ENCODE data around the gene DYNLL2. TPM values are rescaled to one million over a fixed set of nuclear protein-coding genes. Genes with fewer than 3 reads are reported as not detected.
"Not testable (repeated sequence)": the region's sequence is repeated elsewhere in the genome, so short reads cannot be mapped to it uniquely, and the experiment has no call there.

DYNLL2 gene
- total and polyA plus RNA-seq, 3 experiments from 2014 or later = 1.4 to 41.0 (median 40.3) TPM

DNA sequence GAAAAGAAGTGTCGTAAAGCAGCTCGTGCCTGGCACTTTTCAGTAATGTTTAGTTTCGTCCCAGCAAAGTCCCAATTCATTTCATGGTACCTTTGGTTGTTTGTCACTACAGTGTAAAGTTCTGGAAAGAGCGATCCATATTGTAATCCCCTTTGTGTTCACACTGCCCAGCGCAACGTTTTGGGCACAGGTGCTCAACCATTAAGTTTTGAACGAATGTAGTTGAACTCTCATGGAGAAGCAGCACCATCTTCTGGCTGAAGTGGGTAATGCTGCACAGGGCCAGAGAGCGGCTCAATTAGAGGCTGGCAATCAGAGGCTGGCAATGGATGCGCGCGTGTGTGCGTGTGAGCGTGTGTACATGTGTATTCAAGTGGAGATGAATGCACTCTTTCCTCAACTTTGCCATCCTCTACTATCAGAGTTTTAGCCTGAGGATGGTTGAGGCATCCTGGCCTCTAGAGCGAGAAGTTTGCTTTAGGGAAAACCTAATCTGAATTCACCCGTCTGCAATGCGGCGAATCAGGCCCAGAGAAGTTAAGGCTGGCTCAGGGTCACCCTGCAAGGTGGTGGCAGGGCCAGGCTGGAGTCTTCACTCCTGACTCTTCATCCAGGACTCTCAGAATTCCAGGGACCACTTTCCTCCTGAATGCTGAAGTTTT is 29.9 kb downstream of the DYNLL2 start:
- H3K9me3 ChIP-seq (ENCODE audit: low read length) = no peaks in the 10 kb centered on the region
- Mint-ChIP-seq H3K4me1 (peaks cover 0 to 4% (median 1%) of the 10 kb centered on the region in 3 donors), H3K9me3 (no peaks in the 10 kb centered on the region), H3K27ac (no peak overlapping the region), H3K4me3 (no peak overlapping the region), H3K27me3 (peaks cover 9 to 41% of the 10 kb centered on the region in 2 donors), H3K36me3 (peaks cover 0 to 3% (median 0%) of the 10 kb centered on the region in 3 donors)
- no peaks in the 10 kb centered on the region for H3K36me3 ChIP-seq (ENCODE audit: insufficient read depth, low read length)
- no peak overlapping the region for H3K27ac ChIP-seq (ENCODE audit: low read depth, low read length)
- no peak overlapping the region for H3K4me3 ChIP-seq (ENCODE audit: low read length)
- no peaks in the 10 kb centered on the region for H3K4me1 ChIP-seq (ENCODE audit: insufficient read depth, low read length)
- POLR2A ChIA-PET = no interaction called here
- CTCF ChIA-PET = interaction anchor here (0.6 to 2.7 kb wide), 19 partner anchors 9 to 263 kb away, joined by 3 to 21 read pairs (median 5); partner anchors contain the start of genes MRPS23 and SRSF1
- peak; percentile 68 to 86 (median 74) for DNase-seq
- no peaks in the 10 kb centered on the region for H3K27me3 ChIP-seq (ENCODE audit: insufficient read depth, low read length, poor library complexity, severe bottlenecking)

DNA sequence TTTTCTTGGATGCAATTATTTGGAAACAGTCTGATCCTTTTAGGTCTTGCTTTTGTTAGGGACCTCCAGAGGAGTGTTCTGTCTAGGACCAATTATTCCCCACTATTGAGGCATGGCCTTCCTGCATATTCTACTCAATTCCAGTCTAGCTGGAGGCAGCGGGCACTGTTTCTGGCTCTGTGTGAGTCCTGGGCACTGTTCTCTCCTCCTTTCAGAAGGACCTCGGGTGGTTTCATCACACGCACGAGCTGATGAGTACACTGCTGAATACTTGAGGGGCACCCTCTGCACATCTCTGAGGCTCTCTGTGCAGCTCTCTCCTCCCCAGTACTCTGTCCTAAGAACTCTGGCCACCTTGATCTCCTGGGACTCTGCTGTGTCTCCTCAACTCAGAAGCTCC is 30.7 kb downstream of the DYNLL2 start:
- Histone ChIP-seq H3K36me3 (ENCODE audit: insufficient read depth, low read length) (no peaks in the 10 kb centered on the region), H3K4me3 (ENCODE audit: low read length) (no peak overlapping the region), H3K4me1 (ENCODE audit: insufficient read depth, low read length) (no peaks in the 10 kb centered on the region), H3K9me3 (ENCODE audit: low read length) (no peaks in the 10 kb centered on the region), H3K27me3 (ENCODE audit: insufficient read depth, low read length, poor library complexity, severe bottlenecking) (no peaks in the 10 kb centered on the region), H3K27ac (ENCODE audit: low read depth, low read length) (no peak overlapping the region)
- DNase-seq = no peak
- Mint-ChIP-seq H3K27me3 (peaks cover 9 to 45% of the 10 kb centered on the region in 2 donors), H3K4me1 (peaks cover 0 to 4% (median 1%) of the 10 kb centered on the region in 3 donors), H3K9me3 (no peaks in the 10 kb centered on the region), H3K36me3 (peaks cover 0 to 3% (median 0%) of the 10 kb centered on the region in 3 donors), H3K4me3 (peak overlapping the region in 1 of 7 donors; percentile 12), H3K27ac (no peak overlapping the region)
- CTCF ChIA-PET = interaction anchor here (0.9 to 2.7 kb wide), 14 partner anchors 8 to 259 kb away, joined by 3 to 21 read pairs (median 5); partner anchors contain the start of gene SRSF1
- POLR2A ChIA-PET = no interaction called here

- Histone ChIP-seq H3K4me3 (ENCODE audit: low read length) (no peak overlapping the region), H3K9me3 (ENCODE audit: low read length) (no peaks in the 10 kb centered on the region), H3K27ac (ENCODE audit: low read depth, low read length) (no peak overlapping the region), H3K27me3 (ENCODE audit: insufficient read depth, low read length, poor library complexity, severe bottlenecking) (no peaks in the 10 kb centered on the region), H3K36me3 (ENCODE audit: insufficient read depth, low read length) (no peaks in the 10 kb centered on the region), H3K4me1 (ENCODE audit: insufficient read depth, low read length) (peaks cover 4% of the 10 kb centered on the region)
- Mint-ChIP-seq H3K4me1 (peaks cover 6 to 13% (median 8%) of the 10 kb centered on the region in 3 donors), H3K9me3 (no peaks in the 10 kb centered on the region), H3K4me3 (no peak overlapping the region), H3K27me3 (peaks cover 17 to 47% of the 10 kb centered on the region in 2 donors), H3K27ac (no peak overlapping the region), H3K36me3 (peaks cover 0 to 4% (median 0%) of the 10 kb centered on the region in 3 donors)
- ChIA-PET POLR2A (no interaction called here), CTCF (no interaction called here)
- DNase-seq = no peak
These were observed 34.2 kb downstream of the DYNLL2 start for GRCh38 chr17:58117382-58117781.

GRCh38 chr17:58119491-58119890 is 36.3 kb downstream of the DYNLL2 start:
- no peak for DNase-seq
- Mint-ChIP-seq H3K4me1 (peaks cover 10 to 15% (median 14%) of the 10 kb centered on the region in 3 donors), H3K9me3 (no peaks in the 10 kb centered on the region), H3K27me3 (peaks cover 17 to 42% of the 10 kb centered on the region in 2 donors), H3K27ac (no peak overlapping the region), H3K36me3 (peaks cover 0 to 4% (median 0%) of the 10 kb centered on the region in 3 donors), H3K4me3 (no peak overlapping the region)
- Histone ChIP-seq H3K36me3 (ENCODE audit: insufficient read depth, low read length) (no peaks in the 10 kb centered on the region), H3K27ac (ENCODE audit: low read depth, low read length) (no peak overlapping the region), H3K4me3 (ENCODE audit: low read length) (no peak overlapping the region), H3K4me1 (ENCODE audit: insufficient read depth, low read length) (peaks cover 6% of the 10 kb centered on the region), H3K9me3 (ENCODE audit: low read length) (no peaks in the 10 kb centered on the region), H3K27me3 (ENCODE audit: insufficient read depth, low read length, poor library complexity, severe bottlenecking) (no peaks in the 10 kb centered on the region)
- POLR2A ChIA-PET = interaction anchor here (2.7 kb wide), 1 partner anchor 53 kb away, joined by 9 read pairs; no protein-coding TSS in a partner anchor
- CTCF ChIA-PET = interaction anchor here (8.0 kb wide), 1 partner anchor 52 kb away, joined by 90 read pairs; no protein-coding TSS in a partner anchor

GRCh38 chr17:58120195-58120822 is 37.1 kb downstream of the DYNLL2 start:
- peaks cover 10 to 15% (median 14%) of the 10 kb centered on the region in 3 donors for H3K4me1 Mint-ChIP-seq
- Histone ChIP-seq H3K4me1 (ENCODE audit: insufficient read depth, low read length) (peaks cover 6% of the 10 kb centered on the region), H3K4me3 (ENCODE audit: low read length) (no peak overlapping the region), H3K27ac (ENCODE audit: low read depth, low read length) (no peak overlapping the region), H3K9me3 (ENCODE audit: low read length) (no peaks in the 10 kb centered on the region), H3K36me3 (ENCODE audit: insufficient read depth, low read length) (no peaks in the 10 kb centered on the region), H3K27me3 (ENCODE audit: insufficient read depth, low read length, poor library complexity, severe bottlenecking) (no peaks in the 10 kb centered on the region)
- H3K4me3 Mint-ChIP-seq = no peak overlapping the region
- ChIA-PET POLR2A (interaction anchor here (2.7 kb wide), 1 partner anchor 52 kb away, joined by 9 read pairs; no protein-coding TSS in a partner anchor), CTCF (interaction anchor here (8.0 kb wide), 1 partner anchor 51 kb away, joined by 90 read pairs; no protein-coding TSS in a partner anchor)
- peaks cover 13 to 39% of the 10 kb centered on the region in 2 donors for H3K27me3 Mint-ChIP-seq
- peak; percentile 19 to 53 (median 37) for DNase-seq
- peaks cover 0 to 4% (median 0%) of the 10 kb centered on the region in 3 donors for H3K36me3 Mint-ChIP-seq
- H3K9me3 Mint-ChIP-seq = no peaks in the 10 kb centered on the region
- H3K27ac Mint-ChIP-seq = no peak overlapping the region

DNA sequence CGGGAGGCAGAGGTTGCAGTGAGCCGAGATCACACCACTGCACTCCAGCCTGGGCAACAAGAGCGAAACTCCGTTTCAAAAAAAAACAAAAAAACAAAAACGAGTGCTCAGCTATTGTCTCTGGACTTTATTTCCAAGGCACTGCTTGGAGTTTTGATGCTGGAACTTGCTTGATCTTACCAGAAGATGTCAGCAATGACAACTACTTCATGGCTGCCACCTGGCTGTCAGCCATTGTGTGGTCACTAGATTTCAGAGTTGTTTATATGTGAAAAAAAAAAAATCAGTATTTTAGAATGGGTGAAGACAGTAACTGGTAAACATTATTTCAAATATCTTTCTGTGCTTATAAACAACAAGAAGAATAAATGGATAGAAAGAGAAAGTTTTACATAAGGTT is 38.7 kb downstream of the DYNLL2 start:
- Histone ChIP-seq H3K4me1 (ENCODE audit: insufficient read depth, low read length) (peaks cover 6% of the 10 kb centered on the region), H3K9me3 (ENCODE audit: low read length) (no peaks in the 10 kb centered on the region), H3K27me3 (ENCODE audit: insufficient read depth, low read length, poor library complexity, severe bottlenecking) (no peaks in the 10 kb centered on the region), H3K36me3 (ENCODE audit: insufficient read depth, low read length) (no peaks in the 10 kb centered on the region), H3K27ac (ENCODE audit: low read depth, low read length) (no peak overlapping the region), H3K4me3 (ENCODE audit: low read length) (no peak overlapping the region)
- Mint-ChIP-seq H3K27me3 (peaks cover 9 to 23% of the 10 kb centered on the region in 2 donors), H3K36me3 (peaks cover 0 to 4% (median 0%) of the 10 kb centered on the region in 3 donors), H3K4me1 (peaks cover 10 to 15% (median 14%) of the 10 kb centered on the region in 3 donors), H3K4me3 (peak overlapping the region in 1 of 7 donors; percentile 0), H3K9me3 (no peaks in the 10 kb centered on the region), H3K27ac (no peak overlapping the region)
- ChIA-PET POLR2A (interaction anchor here (2.7 kb wide), 1 partner anchor 51 kb away, joined by 9 read pairs; no protein-coding TSS in a partner anchor), CTCF (interaction anchor here (0.7 to 8.0 kb wide), 14 partner anchors 8 to 296 kb away, joined by 3 to 90 read pairs (median 4); partner anchors contain the start of gene RNF43)
- peak in 4 of 5 donors; percentile 30 to 72 (median 50) for DNase-seq

DNA sequence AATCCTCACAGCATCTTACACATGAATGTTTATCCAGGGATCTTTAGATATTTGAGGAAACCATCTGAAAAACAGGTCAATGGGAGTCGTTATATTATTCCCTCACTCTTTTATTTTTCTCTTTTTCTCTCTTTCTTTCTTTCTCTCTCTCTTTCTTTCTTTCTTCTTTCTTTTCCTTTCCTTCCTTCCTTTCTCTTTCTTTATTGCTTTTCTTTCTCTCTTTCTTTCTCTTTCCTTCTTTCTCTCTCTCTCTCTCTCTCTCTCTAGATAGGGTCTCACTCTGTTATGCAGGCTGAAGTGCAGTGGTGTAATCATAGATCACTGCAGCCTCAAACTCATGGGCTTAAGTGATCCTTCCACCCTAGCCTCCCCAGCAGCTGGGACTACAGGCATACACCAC is 44.6 kb downstream of the DYNLL2 start:
- POLR2A ChIA-PET = no interaction called here
- Histone ChIP-seq H3K9me3 (ENCODE audit: low read length) (no peaks in the 10 kb centered on the region), H3K36me3 (ENCODE audit: insufficient read depth, low read length) (no peaks in the 10 kb centered on the region), H3K27ac (ENCODE audit: low read depth, low read length) (no peak overlapping the region), H3K4me3 (ENCODE audit: low read length) (no peak overlapping the region), H3K27me3 (ENCODE audit: insufficient read depth, low read length, poor library complexity, severe bottlenecking) (no peaks in the 10 kb centered on the region), H3K4me1 (ENCODE audit: insufficient read depth, low read length) (no peaks in the 10 kb centered on the region)
- peaks cover 6 to 17% of the 10 kb centered on the region in 2 donors for H3K27me3 Mint-ChIP-seq
- H3K9me3 Mint-ChIP-seq = no peaks in the 10 kb centered on the region
- H3K27ac Mint-ChIP-seq = no peak overlapping the region
- CTCF ChIA-PET = no interaction called here
- H3K4me3 Mint-ChIP-seq = no peak overlapping the region
- peaks cover 4 to 5% (median 5%) of the 10 kb centered on the region in 3 donors for H3K4me1 Mint-ChIP-seq
- DNase-seq = no peak
- H3K36me3 Mint-ChIP-seq = peaks cover 0 to 8% (median 0%) of the 10 kb centered on the region in 3 donors

- H3K4me3 Mint-ChIP-seq; DNase-seq; H3K4me1 ChIP-seq (ENCODE audit: insufficient read depth, low read length); H3K27ac Mint-ChIP-seq; H3K4me3 ChIP-seq (ENCODE audit: low read length); H3K27me3 ChIP-seq (ENCODE audit: insufficient read depth, low read length, poor library complexity, severe bottlenecking); POLR2A ChIA-PET; H3K9me3 ChIP-seq (ENCODE audit: low read length); H3K36me3 ChIP-seq (ENCODE audit: insufficient read depth, low read length); H3K27ac ChIP-seq (ENCODE audit: low read depth, low read length); H3K4me1 Mint-ChIP-seq; CTCF ChIA-PET: not testable (repeated sequence)
- H3K27me3 Mint-ChIP-seq = peaks cover 5 to 23% of the 10 kb centered on the region in 2 donors
- H3K36me3 Mint-ChIP-seq = peaks cover 0 to 31% (median 5%) of the 10 kb centered on the region in 3 donors
- peaks cover 5 to 15% (median 14%) of the 10 kb centered on the region in 5 donors for H3K9me3 Mint-ChIP-seq
These were observed 49.5 kb downstream of the DYNLL2 start for GRCh38 chr17:58132697-58133096.
